Fibroblast of skin of abdomen (primary cell): ENCODE measurements around the gene ADM2. TPM values are rescaled to one million over a fixed set of nuclear protein-coding genes. Genes with fewer than 3 reads are reported as not detected.
"Not testable (repeated sequence)": the region's sequence is repeated elsewhere in the genome, so short reads cannot be mapped to it uniquely, and the experiment has no call there.

Source experiments
- DNase-seq: peaks from one replicate; pipeline ENCODE4 v3.0.0-alpha.2; 2013
- polyA plus RNA-seq, 2 experiments: library from polyadenylated mRNA; unstranded; fragments of 120-200 nt; gene quantifications; one replicate each; pipeline ENCODE4 v1.2.1, GENCODE V29; 2013; ENCODE audit not compliant: insufficient read length in 2 of 2

Gene ADM2
- polyA plus RNA-seq (2013, experiment 1 of 2; ENCODE audit: insufficient read length), result 27.2 TPM
- polyA plus RNA-seq (2013, experiment 2 of 2; ENCODE audit: insufficient read length), result 28.0 TPM

- DNase-seq, result peak; percentile 45
Observed at GRCh38 chr22:50481440-50482106, at the start of gene ADM2. Gene ADM2, plus strand, starts transcription at chr22:50481543. Its CDS starts 305 bp downstream, at chr22:50481848.

GRCh38 chr22:50432131-50432876, 49.0 kb upstream of the ADM2 start:
- DNase-seq, result no peak

- not testable (repeated sequence) for DNase-seq
Observed at GRCh38 chr22:50432877-50433510, 48.3 kb upstream of the ADM2 start.

- DNase-seq, result no peak
Observed at GRCh38 chr22:50434849-50435248, 46.5 kb upstream of the ADM2 start.

- DNase-seq, result no peak
Observed at GRCh38 chr22:50435291-50436014, 45.9 kb upstream of the ADM2 start.

GRCh38 chr22:50436015-50436830, 45.1 kb upstream of the ADM2 start:
- DNase-seq, result no peak

- DNase-seq, result no peak
Observed at GRCh38 chr22:50436841-50437341, 44.5 kb upstream of the ADM2 start.

GRCh38 chr22:50437511-50438304, 43.6 kb upstream of the ADM2 start:
- DNase-seq, result no peak

- DNase-seq, result no peak
Observed at GRCh38 chr22:50438305-50439275, 42.8 kb upstream of the ADM2 start.

GRCh38 chr22:50439314-50439870, 42.0 kb upstream of the ADM2 start:
- no peak for DNase-seq

- no peak for DNase-seq
Observed at GRCh38 chr22:50439871-50440331, 41.4 kb upstream of the ADM2 start.

GRCh38 chr22:50440544-50441249, 40.6 kb upstream of the ADM2 start:
- DNase-seq, result no peak

- DNase-seq, result no peak
Observed at GRCh38 chr22:50441428-50441993, 39.8 kb upstream of the ADM2 start.

GRCh38 chr22:50443197-50443596, 38.1 kb upstream of the ADM2 start:
- DNase-seq, result no peak

- DNase-seq, result no peak
Observed at GRCh38 chr22:50443801-50444625, 37.3 kb upstream of the ADM2 start.

- peak; percentile 46 for DNase-seq
Observed at GRCh38 chr22:50444663-50445062, 36.7 kb upstream of the ADM2 start.
